H1 (cell line): ENCODE results near the gene ASB6. TPM values are rescaled to one million over a fixed set of nuclear protein-coding genes. Genes with fewer than 3 reads are reported as not detected.

ENCODE experiments used
- HDAC6 ChIP-seq: IDR thresholded peaks from one replicate; pipeline ENCODE4 v1.7.1; 2012; ENCODE audit warnings: low read depth, mild to moderate bottlenecking, inconsistent platforms, low read length, moderate library complexity
- polyA plus RNA-seq, 7 experiments: library from polyadenylated mRNA; depleted of rRNA in 3 of 7; stranded (reverse) in 5 of 7; unstranded in 2 of 7; fragments of >200 nt in 5 of 7; fragments of 200-250 nt in 2 of 7; gene quantifications; 1 replicate in 5 of 7; 2 replicates in 1 of 7; 4 replicates in 1 of 7; pipeline versions ENCODE4 v1.2.1 to v1.2.3, GENCODE V29; 2011 to 2013; ENCODE audit warnings: missing spikeins in 2 of 7, mixed read lengths in 2 of 7
- total RNA-seq: library from RNA; stranded (reverse); fragmentation: NEBNext Ultra II Directional; extraction: Animal tissue kit (Norgen Biotek cat#: 25700); gene quantifications from 2 replicates; pipeline ENCODE4 v1.2.1, GENCODE V29; 2021

The ASB6 gene
- total and polyA plus RNA-seq, 2 of the 8 experiments (the other 6 are each of a cell fraction or from before 2014, with no cell fraction given): 14.0 to 17.3 TPM

DNA sequence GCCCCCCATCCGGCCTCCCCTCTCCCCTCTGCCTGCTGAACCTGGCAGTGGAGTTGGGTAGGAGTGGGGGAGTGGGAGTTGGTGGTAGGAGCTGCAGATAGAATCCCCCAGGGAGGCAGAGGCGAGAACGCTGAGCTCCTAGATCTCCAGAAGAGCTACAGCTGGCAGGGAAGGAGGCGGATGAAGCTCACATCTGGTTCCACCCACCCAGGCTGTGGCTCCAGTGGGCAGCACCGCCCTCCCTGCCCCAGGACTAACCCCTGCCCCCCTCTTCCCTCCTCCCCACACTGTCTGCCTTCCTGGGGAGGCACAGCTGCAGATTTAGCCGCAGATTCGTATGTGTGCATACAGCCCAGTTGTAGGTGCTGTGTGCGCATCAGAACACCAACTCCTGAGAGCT, 55.3 kb downstream of the ASB6 start (continued):
- TF ChIP-seq HDAC6: no peak
- TF ChIP-seq, all 59 proteins: peak for 0
